PC-3 (cell line): ENCODE measurements around the gene RP2.

ENCODE experiments used
- EZH2 ChIP-seq: fragments of 300-600 bp; sonication (generic); IDR thresholded peaks from one replicate; pipeline ENCODE4 v1.6.1; 2017; ENCODE audit warnings: antibody characterized with exemption, mild to moderate bottlenecking, low read length; ENCODE audit not compliant: unreplicated experiment
- EZH2phosphoT487 ChIP-seq: fragments of 300-600 bp; sonication (generic); IDR thresholded peaks from 2 replicates; pipeline ENCODE4 v1.6.1; 2018; ENCODE audit warnings: mild to moderate bottlenecking, antibody characterized with exemption, low read length, borderline replicate concordance
- TF ChIP-seq, protein P1 (sequence below): fragments of 300-600 bp; sonication (generic); conservative IDR thresholded peaks from 2 replicates; pipeline ENCODE4 v1.5.1; 2017; ENCODE audit warnings: antibody characterized with exemption, low read depth, mild to moderate bottlenecking, low read length

DNA sequence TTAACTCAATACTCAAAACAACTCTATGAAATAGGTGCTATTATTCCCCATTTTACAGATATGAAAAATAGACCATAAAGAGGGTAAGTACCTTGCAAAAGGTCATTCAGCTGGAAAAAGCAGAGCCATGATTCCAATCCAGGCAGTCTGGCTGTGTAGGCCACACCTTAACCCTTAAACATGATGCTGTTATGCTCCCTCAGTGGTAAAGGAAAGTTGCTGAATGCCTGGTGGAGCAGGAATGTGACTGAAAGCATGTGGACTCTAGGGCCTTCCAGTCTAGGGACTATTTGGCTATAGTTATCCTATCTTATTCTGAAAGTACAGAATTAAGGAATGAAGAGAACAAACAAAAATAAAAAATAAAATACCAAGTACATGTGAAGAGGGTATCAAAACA lies 19.6 kb downstream of the RP2 start:
- TF ChIP-seq, protein P1, sequence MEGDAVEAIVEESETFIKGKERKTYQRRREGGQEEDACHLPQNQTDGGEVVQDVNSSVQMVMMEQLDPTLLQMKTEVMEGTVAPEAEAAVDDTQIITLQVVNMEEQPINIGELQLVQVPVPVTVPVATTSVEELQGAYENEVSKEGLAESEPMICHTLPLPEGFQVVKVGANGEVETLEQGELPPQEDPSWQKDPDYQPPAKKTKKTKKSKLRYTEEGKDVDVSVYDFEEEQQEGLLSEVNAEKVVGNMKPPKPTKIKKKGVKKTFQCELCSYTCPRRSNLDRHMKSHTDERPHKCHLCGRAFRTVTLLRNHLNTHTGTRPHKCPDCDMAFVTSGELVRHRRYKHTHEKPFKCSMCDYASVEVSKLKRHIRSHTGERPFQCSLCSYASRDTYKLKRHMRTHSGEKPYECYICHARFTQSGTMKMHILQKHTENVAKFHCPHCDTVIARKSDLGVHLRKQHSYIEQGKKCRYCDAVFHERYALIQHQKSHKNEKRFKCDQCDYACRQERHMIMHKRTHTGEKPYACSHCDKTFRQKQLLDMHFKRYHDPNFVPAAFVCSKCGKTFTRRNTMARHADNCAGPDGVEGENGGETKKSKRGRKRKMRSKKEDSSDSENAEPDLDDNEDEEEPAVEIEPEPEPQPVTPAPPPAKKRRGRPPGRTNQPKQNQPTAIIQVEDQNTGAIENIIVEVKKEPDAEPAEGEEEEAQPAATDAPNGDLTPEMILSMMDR, result no peak
- TF ChIP-seq EZH2 (no peak), EZH2phosphoT487 (no peak)
